CD14-positive monocyte (primary cell): ENCODE data around the gene FLOT1. TPM values are rescaled to one million over a fixed set of nuclear protein-coding genes. Genes with fewer than 3 reads are reported as not detected.

Experiments used
- DNase-seq, 3 donors: peaks; one replicate each; pipeline ENCODE4 v3.0.0-alpha.2; 2011 to 2022
- H2AFZ ChIP-seq: 2 replicates; pipeline ENCODE4 v1.6.0; 2012; ENCODE audit warnings: mild to moderate bottlenecking, low read depth, low read length, inconsistent platforms; ENCODE audit not compliant: insufficient read depth, poor library complexity, severe bottlenecking
- H3K27ac ChIP-seq, 2 donors: 1 replicate in 1 of 2; 2 replicates in 1 of 2; pipeline ENCODE4 v1.5.1; 2012 to 2013; ENCODE audit warnings: low read length in 2 of 2, control low read depth in 1 of 2, inconsistent platforms in 1 of 2, low read depth in 1 of 2, mild to moderate bottlenecking in 1 of 2
- H3K27me3 ChIP-seq, 2 donors: one replicate each; pipeline versions ENCODE4 v1.6.0 to v1.6.1; 2011 to 2013; ENCODE audit warnings: low read length in 2 of 2; ENCODE audit not compliant: control insufficient read depth in 2 of 2, insufficient read depth in 2 of 2
- H3K36me3 ChIP-seq, 2 donors: replicated peaks in 1 of 2; 1 replicate in 1 of 2; 2 replicates in 1 of 2; pipeline versions ENCODE4 v1.5.1 to v1.6.1; 2012 to 2013; ENCODE audit warnings: low read length in 2 of 2, control low read depth in 1 of 2, inconsistent platforms in 1 of 2, mild to moderate bottlenecking in 1 of 2; ENCODE audit not compliant: insufficient read depth in 2 of 2, control insufficient read depth in 1 of 2
- H3K4me1 ChIP-seq, 2 donors: 1 replicate in 1 of 2; 2 replicates in 1 of 2; pipeline versions ENCODE4 v1.5.1 to v1.6.1; 2012 to 2013; ENCODE audit warnings: low read length in 2 of 2, control low read depth in 1 of 2, inconsistent platforms in 1 of 2, mild to moderate bottlenecking in 1 of 2, moderate library complexity in 1 of 2; ENCODE audit not compliant: insufficient read depth in 2 of 2, control insufficient read depth in 1 of 2
- H3K4me2 ChIP-seq: replicated peaks from 2 replicates; pipeline ENCODE3; 2012; ENCODE audit warnings: low read length, moderate library complexity, mild to moderate bottlenecking; ENCODE audit not compliant: poor library complexity, severe bottlenecking; ENCODE audit errors: extremely low read depth
- H3K4me3 ChIP-seq, 3 experiments: fragments of 200-600 bp in 1 of 3; sonication (generic) in 1 of 3; replicated peaks in 1 of 3; 1 replicate in 2 of 3; 2 replicates in 1 of 3; pipeline ENCODE4 v1.5.1; 2011 to 2013; ENCODE audit warnings: low read length in 3 of 3, mild to moderate bottlenecking in 3 of 3, control low read depth in 2 of 3, low read depth in 2 of 3, inconsistent platforms in 1 of 3, moderate library complexity in 1 of 3
- H3K79me2 ChIP-seq: 2 replicates; pipeline ENCODE4 v1.6.0; 2012; ENCODE audit warnings: mild to moderate bottlenecking, control low read depth, inconsistent platforms, low read length, moderate library complexity; ENCODE audit not compliant: insufficient read depth
- H3K9ac ChIP-seq: 2 replicates; pipeline ENCODE4 v1.6.0; 2017; ENCODE audit warnings: low read length, mild to moderate bottlenecking; ENCODE audit not compliant: insufficient read depth, poor library complexity, severe bottlenecking
- H3K9me3 ChIP-seq, 2 donors: replicated peaks in 1 of 2; 1 replicate in 1 of 2; 2 replicates in 1 of 2; pipeline versions ENCODE4 v1.5.1 to v1.6.1; 2012 to 2013; ENCODE audit warnings: low read length in 2 of 2, control low read depth in 1 of 2; ENCODE audit not compliant: control insufficient read depth in 1 of 2, insufficient read depth in 1 of 2
- H4K20me1 ChIP-seq: 2 replicates; pipeline ENCODE4 v1.6.0; 2012; ENCODE audit warnings: mild to moderate bottlenecking, low read length, control low read depth, moderate library complexity; ENCODE audit not compliant: insufficient read depth
- H3K27ac Mint-ChIP-seq, 7 donors: one replicate each; pipeline ENCODE4 v1.8.0; 2020; ENCODE audit warnings: mild to moderate bottlenecking in 7 of 7, mixed read lengths in 7 of 7, moderate library complexity in 6 of 7, inconsistent platforms in 2 of 7
- H3K27me3 Mint-ChIP-seq, 3 donors: one replicate each; pipeline ENCODE4 v1.8.0; 2021 to 2022; ENCODE audit warnings: low read depth in 3 of 3, mild to moderate bottlenecking in 3 of 3, mixed read lengths in 3 of 3, moderate library complexity in 3 of 3, inconsistent platforms in 1 of 3
- H3K36me3 Mint-ChIP-seq, 2 donors: one replicate each; pipeline ENCODE4 v1.8.0; 2020; ENCODE audit warnings: mixed read lengths in 2 of 2, inconsistent platforms in 1 of 2, mild to moderate bottlenecking in 1 of 2
- H3K4me1 Mint-ChIP-seq: one replicate; pipeline ENCODE4 v1.8.0; 2020; ENCODE audit warnings: mild to moderate bottlenecking, mixed read lengths
- H3K4me3 Mint-ChIP-seq, 2 donors: one replicate each; pipeline ENCODE4 v1.8.0; 2020; ENCODE audit warnings: mild to moderate bottlenecking in 2 of 2, mixed read lengths in 2 of 2, moderate library complexity in 1 of 2
- H3K9me3 Mint-ChIP-seq, 7 donors: one replicate each; pipeline ENCODE4 v1.8.0; 2020 to 2022; ENCODE audit warnings: mixed read lengths in 7 of 7, mild to moderate bottlenecking in 6 of 7, moderate library complexity in 6 of 7, inconsistent platforms in 2 of 7
- WGBS: methylation state at CpG from one replicate; pipeline ENCODE4 v1.1.5; 2013; ENCODE audit warnings: missing lambda C conversion rate; ENCODE audit not compliant: insufficient coverage; 5-methylcytosine and 5-hydroxymethylcytosine counted together
- intact Hi-C, 2 donors: fragments of 100-400 bp; cut with micrococcal nuclease; formaldehyde crosslinking; loops; one replicate each; pipeline versions ENCODE4 v1.15.0 to v1.15.1; 2023
- polyA plus RNA-seq, 3 donors: library from polyadenylated mRNA; depleted of rRNA in 1 of 3; unstranded in 2 of 3; stranded (reverse) in 1 of 3; fragments of 300-500 nt in 2 of 3; fragments of >200 nt in 1 of 3; fragmentation: Illumina TruSeq in 2 of 3; gene quantifications; 1 replicate in 2 of 3; 2 replicates in 1 of 3; pipeline ENCODE4 v1.2.3, GENCODE V29; 2012 to 2021
- TF ChIP-seq, protein P1 (sequence below): fragments of 200-600 bp; IDR thresholded peaks from one replicate; pipeline ENCODE4 v1.8.0; 2022; ENCODE audit warnings: antibody characterized with exemption, mild to moderate bottlenecking

Gene FLOT1
- polyA plus RNA-seq, 3 donors = 124 to 153 (median 132) TPM

DNA sequence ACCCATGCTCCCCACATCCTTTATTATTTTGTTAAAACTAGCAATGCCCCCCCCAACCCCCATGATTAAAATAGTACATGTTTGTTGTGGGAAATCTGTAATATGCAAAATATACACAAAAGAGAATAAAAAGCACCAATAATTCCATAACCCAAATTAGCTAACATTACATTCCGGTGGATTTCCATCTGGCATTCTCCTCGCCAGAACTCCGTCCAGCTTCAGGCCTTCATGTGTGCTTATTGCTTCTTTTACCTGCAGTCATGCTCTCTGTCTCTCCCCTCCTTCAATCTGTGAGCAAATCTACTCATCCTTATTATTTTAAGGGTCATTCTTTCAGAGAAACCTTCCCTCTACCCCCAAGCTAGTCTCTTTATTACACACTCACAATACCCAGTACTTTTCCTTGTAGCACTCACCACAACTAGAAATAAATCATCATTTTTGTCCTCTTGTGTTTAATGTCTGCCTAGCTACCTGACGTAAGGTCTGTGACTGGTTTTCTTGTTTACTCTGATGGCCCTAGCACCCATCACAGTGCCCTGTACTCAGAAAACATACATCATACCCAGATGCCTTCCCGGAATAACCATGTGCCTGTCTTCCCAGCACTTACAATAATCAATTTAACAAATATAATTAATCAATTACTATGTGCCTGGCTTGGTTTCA, 27.5 kb upstream of the FLOT1 start:
- H2AFZ ChIP-seq = no peak overlapping the region

DNA sequence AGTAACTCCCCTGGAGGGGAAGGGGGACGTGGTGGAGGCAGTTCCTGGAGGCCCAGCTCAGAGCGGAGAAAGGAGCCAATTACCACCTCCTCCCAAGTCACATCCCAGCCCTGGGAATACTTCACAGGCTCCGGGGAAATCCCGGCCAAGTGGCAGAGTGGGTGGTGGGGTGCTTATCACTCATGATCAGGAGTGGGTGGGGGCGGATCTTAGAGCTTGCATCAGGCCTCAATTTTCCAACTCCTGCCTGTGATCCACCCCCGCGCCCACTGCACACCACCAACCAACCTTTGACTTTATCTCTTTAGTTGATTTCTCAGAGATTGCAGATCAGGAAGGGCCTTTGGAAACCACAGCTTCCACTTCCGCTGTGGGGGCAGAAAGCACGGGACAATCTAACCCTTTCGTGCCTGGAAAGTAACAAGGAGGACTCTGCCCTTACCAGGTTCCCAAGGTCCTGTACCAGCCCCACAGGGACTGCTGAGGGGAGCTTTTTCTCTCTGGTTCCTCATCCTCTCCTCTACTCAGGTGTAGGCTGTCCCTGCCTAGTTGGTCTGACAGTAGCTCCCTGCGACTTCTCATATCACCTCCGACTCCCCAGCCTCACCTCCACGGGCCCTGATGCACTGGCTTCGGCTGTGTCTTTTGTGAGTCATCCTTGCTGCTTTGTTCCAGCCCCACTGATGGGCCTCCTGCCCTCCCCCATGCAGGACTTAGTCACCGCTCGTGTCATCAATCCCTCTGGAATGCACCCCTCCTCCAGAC, 26.8 kb upstream of the FLOT1 start:
- peaks cover 0 to 3% (median 0%) of the 10 kb centered on the region in 7 donors for H3K9me3 Mint-ChIP-seq
- H3K79me2 ChIP-seq = no peaks in the 10 kb centered on the region
- H3K4me3 ChIP-seq = peak overlapping the region in 1 of 3 experiments; percentile 61
- peak overlapping the region; percentile 74 to 86 for H3K4me3 Mint-ChIP-seq
- no peaks in the 10 kb centered on the region for H3K9me3 ChIP-seq
- intact Hi-C loops = loop anchor here in 1 of 2 donors (10.0 kb wide), 1 partner anchor 106 kb away; no protein-coding TSS in a partner anchor
- H3K27me3 ChIP-seq = no peaks in the 10 kb centered on the region
- H2AFZ ChIP-seq = peak overlapping the region; percentile 47
- H3K36me3 ChIP-seq = no peaks in the 10 kb centered on the region
- peak; percentile 74 to 94 (median 85) for DNase-seq
- peak overlapping the region; percentile 11 for H3K9ac ChIP-seq
- peaks cover 4 to 5% of the 10 kb centered on the region in 2 donors for H3K36me3 Mint-ChIP-seq
- 0% methylated on average over 3 of the region's 16 CpGs for WGBS
- TF ChIP-seq, protein P1, sequence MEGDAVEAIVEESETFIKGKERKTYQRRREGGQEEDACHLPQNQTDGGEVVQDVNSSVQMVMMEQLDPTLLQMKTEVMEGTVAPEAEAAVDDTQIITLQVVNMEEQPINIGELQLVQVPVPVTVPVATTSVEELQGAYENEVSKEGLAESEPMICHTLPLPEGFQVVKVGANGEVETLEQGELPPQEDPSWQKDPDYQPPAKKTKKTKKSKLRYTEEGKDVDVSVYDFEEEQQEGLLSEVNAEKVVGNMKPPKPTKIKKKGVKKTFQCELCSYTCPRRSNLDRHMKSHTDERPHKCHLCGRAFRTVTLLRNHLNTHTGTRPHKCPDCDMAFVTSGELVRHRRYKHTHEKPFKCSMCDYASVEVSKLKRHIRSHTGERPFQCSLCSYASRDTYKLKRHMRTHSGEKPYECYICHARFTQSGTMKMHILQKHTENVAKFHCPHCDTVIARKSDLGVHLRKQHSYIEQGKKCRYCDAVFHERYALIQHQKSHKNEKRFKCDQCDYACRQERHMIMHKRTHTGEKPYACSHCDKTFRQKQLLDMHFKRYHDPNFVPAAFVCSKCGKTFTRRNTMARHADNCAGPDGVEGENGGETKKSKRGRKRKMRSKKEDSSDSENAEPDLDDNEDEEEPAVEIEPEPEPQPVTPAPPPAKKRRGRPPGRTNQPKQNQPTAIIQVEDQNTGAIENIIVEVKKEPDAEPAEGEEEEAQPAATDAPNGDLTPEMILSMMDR = no peak
- H3K27me3 Mint-ChIP-seq = peaks cover 2 to 14% (median 8%) of the 10 kb centered on the region in 3 donors
- H3K27ac ChIP-seq = peak overlapping the region in 1 of 2 donors; percentile 72
- H3K4me1 ChIP-seq = peaks cover 31 to 38% of the 10 kb centered on the region in 2 donors
- peak overlapping the region; percentile 79 for H3K4me2 ChIP-seq
- H3K27ac Mint-ChIP-seq = peak overlapping the region; percentile 77 to 93 (median 84)
- peaks cover 56% of the 10 kb centered on the region for H3K4me1 Mint-ChIP-seq
- H4K20me1 ChIP-seq = no peaks in the 10 kb centered on the region

More for the DNA sequence above, 27.5 kb upstream of the FLOT1 start:
- TF ChIP-seq, protein P1 = no peak
- H3K9me3 ChIP-seq = no peaks in the 10 kb centered on the region
- peaks cover 30 to 36% of the 10 kb centered on the region in 2 donors for H3K4me1 ChIP-seq
- H3K36me3 ChIP-seq = no peaks in the 10 kb centered on the region
- H3K27ac ChIP-seq = peak overlapping the region in 1 of 2 donors; percentile 72
- Mint-ChIP-seq H3K4me1 (peaks cover 52% of the 10 kb centered on the region), H3K27ac (peak overlapping the region; percentile 0 to 93 (median 84)), H3K9me3 (peaks cover 0 to 3% (median 0%) of the 10 kb centered on the region in 7 donors), H3K27me3 (peaks cover 2 to 9% (median 4%) of the 10 kb centered on the region in 3 donors), H3K36me3 (peaks cover 3 to 4% of the 10 kb centered on the region in 2 donors), H3K4me3 (peak overlapping the region in 1 of 2 donors; percentile 86)
- no peaks in the 10 kb centered on the region for H4K20me1 ChIP-seq
- no peak for DNase-seq
- peak overlapping the region in 1 of 3 experiments; percentile 61 for H3K4me3 ChIP-seq
- peak overlapping the region; percentile 11 for H3K9ac ChIP-seq
- H3K27me3 ChIP-seq = no peaks in the 10 kb centered on the region
- 89% methylated on average over 5 of the region's 5 CpGs for WGBS
- intact Hi-C loops = loop anchor here in 1 of 2 donors (10.0 kb wide), 1 partner anchor 105 kb away; no protein-coding TSS in a partner anchor
- peak overlapping the region; percentile 79 for H3K4me2 ChIP-seq
- H3K79me2 ChIP-seq = no peaks in the 10 kb centered on the region
